ENCODE measurements around the gene NSDHL. TPM values are rescaled to one million over a fixed set of nuclear protein-coding genes. Genes with fewer than 3 reads are reported as not detected.

NSDHL gene
- total RNA-seq, 2 donors from 2014 or later, result 3.4 to 20.1 TPM

DNA sequence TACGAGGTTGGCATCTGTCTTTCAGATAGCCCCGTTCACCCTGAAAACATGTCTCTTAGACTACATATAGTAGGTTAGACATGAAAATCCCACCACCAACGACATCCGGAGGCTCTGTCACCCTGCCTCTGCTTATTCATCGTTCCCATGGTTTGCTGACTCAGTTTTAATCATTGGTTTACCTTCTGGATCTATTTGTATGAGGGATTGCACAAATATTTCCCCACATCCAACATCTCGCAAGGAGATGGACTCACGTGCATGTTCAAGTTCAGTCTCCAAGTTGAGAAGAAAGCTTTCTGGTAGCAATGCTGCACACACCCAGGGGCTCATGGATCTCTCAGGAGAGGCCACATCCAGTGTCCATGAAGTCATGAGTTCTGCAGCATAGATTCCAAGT is 11.1 kb upstream of the NSDHL start:
- H3K4me3 ChIP-seq, result no peak overlapping the region
- DNase-seq, result no peak
- no peak for ATAC-seq
- no peak overlapping the region for H3K27ac ChIP-seq
- H3K9me3 ChIP-seq, result no peaks in the 10 kb centered on the region
- no peaks in the 10 kb centered on the region for H3K27me3 ChIP-seq
- H3K36me3 ChIP-seq (replicated peaks in 1 of 2; ENCODE audit: insufficient read depth in 1 of 2, low read depth in 2 of 2), result no peaks in the 10 kb centered on the region
- WGBS, 2 donors, result 70 to 72% methylated on average over 7 of the region's 7 CpGs
- H3K4me1 ChIP-seq, result no peaks in the 10 kb centered on the region
- no peak for TF ChIP-seq POLR2A (IDR thresholded peaks at IDR 0.05)
- TF ChIP-seq, protein P1, sequence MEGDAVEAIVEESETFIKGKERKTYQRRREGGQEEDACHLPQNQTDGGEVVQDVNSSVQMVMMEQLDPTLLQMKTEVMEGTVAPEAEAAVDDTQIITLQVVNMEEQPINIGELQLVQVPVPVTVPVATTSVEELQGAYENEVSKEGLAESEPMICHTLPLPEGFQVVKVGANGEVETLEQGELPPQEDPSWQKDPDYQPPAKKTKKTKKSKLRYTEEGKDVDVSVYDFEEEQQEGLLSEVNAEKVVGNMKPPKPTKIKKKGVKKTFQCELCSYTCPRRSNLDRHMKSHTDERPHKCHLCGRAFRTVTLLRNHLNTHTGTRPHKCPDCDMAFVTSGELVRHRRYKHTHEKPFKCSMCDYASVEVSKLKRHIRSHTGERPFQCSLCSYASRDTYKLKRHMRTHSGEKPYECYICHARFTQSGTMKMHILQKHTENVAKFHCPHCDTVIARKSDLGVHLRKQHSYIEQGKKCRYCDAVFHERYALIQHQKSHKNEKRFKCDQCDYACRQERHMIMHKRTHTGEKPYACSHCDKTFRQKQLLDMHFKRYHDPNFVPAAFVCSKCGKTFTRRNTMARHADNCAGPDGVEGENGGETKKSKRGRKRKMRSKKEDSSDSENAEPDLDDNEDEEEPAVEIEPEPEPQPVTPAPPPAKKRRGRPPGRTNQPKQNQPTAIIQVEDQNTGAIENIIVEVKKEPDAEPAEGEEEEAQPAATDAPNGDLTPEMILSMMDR (IDR thresholded peaks at IDR 0.05), result no peak
- intact Hi-C loops (cut with DNase I), result no loop called here

DNA sequence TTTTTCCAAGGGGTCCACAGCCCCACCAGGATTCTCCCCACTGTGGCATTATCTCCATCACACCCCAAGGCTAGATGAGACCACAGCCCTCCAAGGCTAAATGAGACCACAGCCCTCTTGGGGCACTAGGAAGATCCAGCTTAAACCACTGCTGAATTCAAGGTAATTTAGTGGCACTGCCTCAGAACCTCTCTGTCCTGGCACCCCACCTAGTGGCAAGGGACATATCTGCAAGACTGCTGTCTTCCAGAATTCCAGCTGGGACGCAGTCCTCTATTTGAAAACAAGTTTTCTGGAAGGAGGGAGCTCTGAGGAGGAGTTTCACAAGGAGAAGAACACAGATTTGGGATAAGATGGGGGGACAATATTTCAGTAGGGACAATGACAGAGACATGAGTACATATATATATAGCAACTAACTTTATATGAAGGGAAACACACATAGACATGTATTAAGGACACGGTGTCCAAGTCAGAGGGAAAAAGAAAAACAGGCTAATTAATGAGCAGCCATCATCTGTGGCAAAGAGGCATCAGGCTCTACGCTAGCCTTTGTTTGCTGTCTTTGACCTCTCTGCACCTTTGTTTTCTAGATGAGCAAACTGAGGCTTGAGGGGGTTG is 9.6 kb upstream of the NSDHL start:
- peak; percentile 37 to 63 (median 49) for DNase-seq
- no peaks in the 10 kb centered on the region for H3K27me3 ChIP-seq
- H3K4me3 ChIP-seq, result no peak overlapping the region
- H3K27ac ChIP-seq, result no peak overlapping the region
- H3K4me1 ChIP-seq, result no peaks in the 10 kb centered on the region
- no peak for TF ChIP-seq POLR2A (IDR thresholded peaks at IDR 0.05)
- TF ChIP-seq, protein P1 (IDR thresholded peaks at IDR 0.05), result peak; percentile 25 to 60 (median 40)
- no peaks in the 10 kb centered on the region for H3K9me3 ChIP-seq
- WGBS, 2 donors, result 22 to 37% methylated on average over 2 to 3 of the region's 3 CpGs
- no peak for ATAC-seq
- H3K36me3 ChIP-seq (replicated peaks in 1 of 2; ENCODE audit: insufficient read depth in 1 of 2, low read depth in 2 of 2), result no peaks in the 10 kb centered on the region
- intact Hi-C loops (cut with DNase I), result no loop called here

DNA sequence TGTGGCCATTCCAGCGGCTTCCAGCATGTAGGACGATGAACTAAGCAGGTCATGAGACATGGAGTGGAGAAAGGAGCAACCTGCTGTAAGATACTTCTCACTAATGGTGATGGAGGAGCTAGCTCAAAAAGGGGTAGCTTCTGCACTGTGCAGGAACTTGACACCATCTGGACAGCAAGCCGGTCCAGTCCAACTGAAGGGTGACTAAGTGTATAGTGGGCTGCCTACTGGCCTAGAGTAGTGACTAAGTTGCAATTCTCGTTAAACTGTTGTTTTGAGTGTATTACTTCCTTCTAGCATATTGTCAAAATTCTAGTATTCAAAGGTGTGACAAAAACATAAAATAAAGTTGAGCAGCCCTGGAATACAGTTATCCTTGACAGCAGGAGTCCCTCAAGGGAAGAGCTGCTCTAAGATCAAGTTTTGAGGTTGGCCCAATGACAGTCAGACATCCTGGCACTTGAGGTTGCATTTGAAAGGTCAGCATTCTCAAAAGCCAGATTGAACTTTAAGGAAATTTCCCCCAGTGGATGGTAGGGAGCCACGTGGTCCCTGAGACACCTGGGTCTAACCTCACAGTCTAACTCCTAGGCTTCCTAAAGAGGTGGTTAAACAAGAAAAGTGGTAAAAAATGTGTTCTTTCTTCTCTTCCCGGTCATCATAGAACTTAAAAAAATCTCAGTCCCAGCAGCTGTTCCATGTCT is 8.3 kb upstream of the NSDHL start:
- intact Hi-C loops (cut with DNase I), result no loop called here
- H3K4me1 ChIP-seq, result no peaks in the 10 kb centered on the region
- no peaks in the 10 kb centered on the region for H3K9me3 ChIP-seq
- 49 to 58% methylated on average over 6 of the region's 6 CpGs for WGBS, 2 donors
- no peak for TF ChIP-seq POLR2A (IDR thresholded peaks at IDR 0.05)
- TF ChIP-seq, protein P1 (IDR thresholded peaks at IDR 0.05), result no peak
- no peak for DNase-seq
- H3K27ac ChIP-seq, result no peak overlapping the region
- no peak for ATAC-seq
- H3K4me3 ChIP-seq, result no peak overlapping the region
- H3K36me3 ChIP-seq (replicated peaks in 1 of 2; ENCODE audit: insufficient read depth in 1 of 2, low read depth in 2 of 2), result no peaks in the 10 kb centered on the region
- H3K27me3 ChIP-seq, result no peaks in the 10 kb centered on the region

DNA sequence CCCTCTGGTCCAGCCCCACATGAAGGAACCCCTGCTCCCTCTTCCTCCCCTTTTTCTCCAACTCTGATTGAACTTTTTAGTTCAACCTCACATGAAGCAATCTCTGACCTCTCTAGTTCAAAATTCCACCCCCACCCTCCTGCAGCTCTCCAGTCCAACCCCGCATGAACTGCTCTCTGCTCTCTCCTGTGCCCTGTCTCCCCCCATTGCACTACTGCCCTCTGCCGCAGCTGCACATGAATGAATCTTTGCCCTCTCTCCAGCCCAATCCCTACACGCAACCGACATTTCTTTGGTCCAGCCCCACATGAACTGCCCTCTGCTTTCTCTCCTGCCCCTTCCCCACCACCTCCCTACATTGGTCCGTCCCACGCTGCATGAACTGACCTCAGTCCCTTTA is 7.2 kb upstream of the NSDHL start:
- Histone ChIP-seq H3K9me3 (no peaks in the 10 kb centered on the region), H3K4me3 (no peak overlapping the region), H3K27me3 (no peaks in the 10 kb centered on the region), H3K36me3 (replicated peaks in 1 of 2; ENCODE audit: insufficient read depth in 1 of 2, low read depth in 2 of 2) (no peaks in the 10 kb centered on the region), H3K4me1 (no peaks in the 10 kb centered on the region), H3K27ac (no peak overlapping the region)
- intact Hi-C loops (cut with DNase I), result no loop called here
- TF ChIP-seq, protein P1 (IDR thresholded peaks at IDR 0.05), result no peak
- no peak for TF ChIP-seq POLR2A (IDR thresholded peaks at IDR 0.05)
- ATAC-seq (no peak), DNase-seq (no peak)
- WGBS, 2 donors, result 32 to 37% methylated on average over 5 to 6 of the region's 6 CpGs
